GM18873 (cell line): ENCODE measurements around the gene GORASP2.

Experiments used
- ATAC-seq: cut with Tn5 transposase; IDR thresholded peaks from one replicate; pipeline ENCODE4 v1.9.1; 2021; ENCODE audit warnings: mild to moderate bottlenecking, moderate library complexity, moderate number of reproducible peaks; ENCODE audit not compliant: unreplicated experiment, low FRiP score

Gene GORASP2

GRCh38 chr2:170991398-170992182, 62.5 kb downstream of the GORASP2 start:
- no peak for ATAC-seq

- ATAC-seq: no peak
Observed at GRCh38 chr2:170996316-170996715, 67.3 kb downstream of the GORASP2 start.

- ATAC-seq: no peak
Observed at GRCh38 chr2:170997893-170998597, 69.0 kb downstream of the GORASP2 start.

GRCh38 chr2:170999654-171000053, 70.6 kb downstream of the GORASP2 start:
- ATAC-seq: no peak

- ATAC-seq: no peak
Observed at GRCh38 chr2:171004363-171004762, 75.3 kb downstream of the GORASP2 start.

GRCh38 chr2:171004833-171005232, 75.8 kb downstream of the GORASP2 start:
- no peak for ATAC-seq

GRCh38 chr2:171008550-171009205, 79.6 kb downstream of the GORASP2 start:
- no peak for ATAC-seq

- no peak for ATAC-seq
Observed at GRCh38 chr2:171009386-171009785, 80.3 kb downstream of the GORASP2 start.

GRCh38 chr2:171013851-171014250, 84.8 kb downstream of the GORASP2 start:
- no peak for ATAC-seq

- ATAC-seq: no peak
Observed at GRCh38 chr2:171016125-171016524, 87.1 kb downstream of the GORASP2 start.
